B cell (primary cell): ENCODE data around the gene FUS. TPM values are rescaled to one million over a fixed set of nuclear protein-coding genes. Genes with fewer than 3 reads are reported as not detected.

Source experiments
- ATAC-seq: fragments of 200-7000 bp; cut with Tn5 transposase; one replicate; pipeline ENCODE4 v1.10.0; 2021; ENCODE audit warnings: low read depth, mild to moderate bottlenecking, moderate number of reproducible peaks, moderate library complexity
- CTCF ChIA-PET: fragments of 350-600 bp; sonication (Branson Sonifier 250); formaldehyde crosslinking; loops from one replicate; lab custom pipeline; 2021; ENCODE audit warnings: antibody characterized with exemption, inconsistent platforms; lab: Charles Lee
- POLR2A ChIA-PET: fragments of 350-600 bp; sonication (Branson Sonifier 250); formaldehyde crosslinking; loops from one replicate; lab custom pipeline; 2021; ENCODE audit warnings: antibody characterized with exemption; lab: Charles Lee
- DNase-seq: peaks from one replicate; pipeline ENCODE4 v3.0.0; 2013
- H2AFZ ChIP-seq: 2 replicates; pipeline ENCODE4 v1.6.1; 2012; ENCODE audit warnings: mild to moderate bottlenecking, low read depth, low read length; ENCODE audit not compliant: insufficient read depth, poor library complexity, severe bottlenecking
- H3K27ac ChIP-seq, 2 donors: 1 replicate in 1 of 2; 2 replicates in 1 of 2; pipeline ENCODE4 v1.5.1; 2012 to 2013; ENCODE audit warnings: low read length in 2 of 2, mild to moderate bottlenecking in 2 of 2, moderate library complexity in 1 of 2
- H3K27me3 ChIP-seq, 4 experiments: fragments of 200-600 bp in 1 of 4; sonication (generic) in 1 of 4; replicated peaks in 1 of 4; 1 replicate in 2 of 4; 2 replicates in 2 of 4; pipeline versions ENCODE4 v1.6.1 to v1.7.0; 2013 to 2016; ENCODE audit warnings: low read length in 3 of 4, mild to moderate bottlenecking in 2 of 4, mixed read lengths in 1 of 4, moderate library complexity in 1 of 4; ENCODE audit not compliant: insufficient read depth in 4 of 4, control insufficient read depth in 3 of 4; ENCODE audit errors: control extremely low read depth in 1 of 4
- H3K36me3 ChIP-seq, 2 experiments: replicated peaks in 1 of 2; 1 replicate in 1 of 2; 2 replicates in 1 of 2; pipeline versions ENCODE4 v1.6.1 to v1.7.1; 2013; ENCODE audit warnings: low read length in 1 of 2; ENCODE audit not compliant: insufficient read depth in 2 of 2, control insufficient read depth in 1 of 2; ENCODE audit errors: control extremely low read depth in 1 of 2, extremely low read depth in 1 of 2
- H3K4me1 ChIP-seq, 2 donors: fragments of 200-600 bp in 1 of 2; sonication (generic) in 1 of 2; 1 replicate in 1 of 2; 2 replicates in 1 of 2; pipeline versions ENCODE4 v1.5.1 to v1.6.1; 2013 to 2017; ENCODE audit warnings: low read length in 2 of 2; ENCODE audit not compliant: control insufficient read depth in 2 of 2, insufficient read depth in 2 of 2
- H3K4me2 ChIP-seq: replicated peaks from 2 replicates; pipeline ENCODE3; 2012; ENCODE audit warnings: mild to moderate bottlenecking, low read depth, low read length; ENCODE audit not compliant: poor library complexity, severe bottlenecking
- H3K4me3 ChIP-seq, 5 experiments: fragments of 200-600 bp in 1 of 5; sonication (generic) in 1 of 5; 1 replicate in 3 of 5; 2 replicates in 2 of 5; pipeline versions ENCODE4 v1.5.1 to v1.7.0; 2011 to 2016; ENCODE audit warnings: low read length in 4 of 5, mild to moderate bottlenecking in 4 of 5, low read depth in 2 of 5, control low read depth in 1 of 5, moderate library complexity in 1 of 5; ENCODE audit not compliant: insufficient read depth in 1 of 5; ENCODE audit errors: control extremely low read depth in 1 of 5, extremely low read depth in 1 of 5
- H3K79me2 ChIP-seq: fragments of 200-600 bp; sonication (generic); one replicate; pipeline ENCODE4 v1.6.0; 2016; ENCODE audit warnings: low read length; ENCODE audit not compliant: control insufficient read depth, insufficient read depth
- H3K9ac ChIP-seq: fragments of 200-600 bp; sonication (generic); 2 replicates; pipeline ENCODE4 v1.6.1; 2017; ENCODE audit warnings: mild to moderate bottlenecking, low read length, moderate library complexity
- H3K9me3 ChIP-seq, 3 donors: one replicate each; pipeline versions ENCODE4 v1.6.1 to v1.7.1; 2013; ENCODE audit warnings: low read length in 2 of 3; ENCODE audit not compliant: control insufficient read depth in 2 of 3, insufficient read depth in 1 of 3; ENCODE audit errors: control extremely low read depth in 1 of 3
- H4K20me1 ChIP-seq: 2 replicates; pipeline ENCODE4 v1.6.0; 2012; ENCODE audit warnings: mild to moderate bottlenecking, low read length; ENCODE audit not compliant: insufficient read depth, control insufficient read depth, poor library complexity, severe bottlenecking
- H3K27ac Mint-ChIP-seq: one replicate; pipeline ENCODE4 v1.8.0; 2021; ENCODE audit warnings: mixed read lengths
- H3K27me3 Mint-ChIP-seq: one replicate; pipeline ENCODE4 v1.8.0; 2021; ENCODE audit warnings: mixed read lengths
- H3K4me1 Mint-ChIP-seq: one replicate; pipeline ENCODE4 v1.8.0; 2021; ENCODE audit warnings: mixed read lengths
- H3K4me3 Mint-ChIP-seq: one replicate; pipeline ENCODE4 v1.8.0; 2021; ENCODE audit warnings: mixed read lengths
- H3K9me3 Mint-ChIP-seq: one replicate; pipeline ENCODE4 v1.8.0; 2022; ENCODE audit warnings: mixed read lengths; ENCODE audit not compliant: insufficient read depth
- EZH2 ChIP-seq: IDR thresholded peaks from 2 replicates; pipeline ENCODE4 v1.6.1; 2012; ENCODE audit warnings: borderline replicate concordance, low read depth, mild to moderate bottlenecking, moderate library complexity, low read length; ENCODE audit not compliant: insufficient read depth, poor library complexity, severe bottlenecking
- WGBS: methylation state at CpG from one replicate; pipeline ENCODE4 v1.1.5; 2013; ENCODE audit warnings: missing lambda C conversion rate; ENCODE audit not compliant: insufficient coverage; 5-methylcytosine and 5-hydroxymethylcytosine counted together
- intact Hi-C: fragments of 100-400 bp; cut with micrococcal nuclease; formaldehyde crosslinking; loops from one replicate; pipeline ENCODE4 v1.10.0; 2022
- polyA plus RNA-seq: library from polyadenylated mRNA; depleted of rRNA; stranded (reverse); fragments of >200 nt; gene quantifications from 2 replicates; pipeline ENCODE4 v1.2.3, GENCODE V29; 2012
- total RNA-seq, 2 donors: library from RNA; stranded (reverse); fragments of 120-200 nt in 1 of 2; gene quantifications; 1 replicate in 1 of 2; 2 replicates in 1 of 2; pipeline versions ENCODE4 v1.2.3 to v1.2.4, GENCODE V29; 2013 to 2022
- TF ChIP-seq, protein P1 (sequence below): fragments of 200-600 bp; IDR thresholded peaks from one replicate; pipeline ENCODE4 v1.8.0; 2022; ENCODE audit warnings: antibody characterized with exemption, mild to moderate bottlenecking

The FUS gene
- total and polyA plus RNA-seq, 2 donors (not counting 1 experiment from before 2014, with no cell fraction given), result 181 to 597 TPM

DNA sequence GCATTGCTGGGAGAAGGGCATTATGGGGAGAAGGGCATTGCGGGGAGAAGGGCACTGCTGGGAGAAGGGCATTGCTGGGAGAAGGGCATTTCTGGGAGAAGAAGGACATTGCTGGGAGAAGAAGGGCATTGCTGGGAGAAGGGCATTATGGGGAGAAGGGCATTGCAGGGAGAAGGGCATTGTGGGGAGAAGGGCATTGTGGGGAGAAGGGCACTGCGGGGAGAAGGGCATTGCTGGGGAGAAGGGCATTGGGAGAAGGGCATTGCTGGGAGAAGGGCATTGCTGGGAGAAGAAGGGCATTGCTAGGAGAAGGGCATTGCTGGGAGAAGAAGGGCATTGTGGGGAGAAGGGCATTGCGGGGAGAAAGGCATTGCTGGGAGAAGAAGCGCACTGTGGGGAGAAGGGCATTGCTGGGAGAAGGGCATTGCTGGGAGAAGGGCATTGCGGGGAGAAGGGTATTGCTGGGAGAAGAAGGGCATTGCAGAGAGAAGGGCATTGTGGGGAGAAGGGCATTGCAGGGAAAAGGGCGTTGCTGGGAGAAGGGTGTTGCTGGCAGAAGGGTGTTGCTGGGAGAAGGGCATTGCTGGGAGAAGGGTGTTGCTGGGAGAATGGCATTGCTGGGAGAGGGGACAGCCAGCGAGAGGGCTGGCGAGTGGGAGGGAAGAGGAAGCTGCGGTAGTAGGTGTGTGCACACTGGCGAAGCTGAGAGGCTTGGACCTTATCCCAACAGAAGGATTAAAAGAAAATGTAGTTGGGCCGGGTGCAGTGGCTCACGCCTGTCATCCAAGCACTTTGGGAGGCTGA is 41.6 kb downstream of the FUS start:
- H3K27ac Mint-ChIP-seq, result no peak overlapping the region
- H4K20me1 ChIP-seq, result peaks cover 5% of the 10 kb centered on the region
- H3K79me2 ChIP-seq, result no peaks in the 10 kb centered on the region
- no peak overlapping the region for H3K4me3 ChIP-seq
- ChIA-PET POLR2A (no interaction called here), CTCF (interaction anchor here (0.5 to 0.6 kb wide), 2 partner anchors 36 to 334 kb away, joined by 3 to 4 read pairs; no protein-coding TSS in a partner anchor)
- TF ChIP-seq, protein P1, sequence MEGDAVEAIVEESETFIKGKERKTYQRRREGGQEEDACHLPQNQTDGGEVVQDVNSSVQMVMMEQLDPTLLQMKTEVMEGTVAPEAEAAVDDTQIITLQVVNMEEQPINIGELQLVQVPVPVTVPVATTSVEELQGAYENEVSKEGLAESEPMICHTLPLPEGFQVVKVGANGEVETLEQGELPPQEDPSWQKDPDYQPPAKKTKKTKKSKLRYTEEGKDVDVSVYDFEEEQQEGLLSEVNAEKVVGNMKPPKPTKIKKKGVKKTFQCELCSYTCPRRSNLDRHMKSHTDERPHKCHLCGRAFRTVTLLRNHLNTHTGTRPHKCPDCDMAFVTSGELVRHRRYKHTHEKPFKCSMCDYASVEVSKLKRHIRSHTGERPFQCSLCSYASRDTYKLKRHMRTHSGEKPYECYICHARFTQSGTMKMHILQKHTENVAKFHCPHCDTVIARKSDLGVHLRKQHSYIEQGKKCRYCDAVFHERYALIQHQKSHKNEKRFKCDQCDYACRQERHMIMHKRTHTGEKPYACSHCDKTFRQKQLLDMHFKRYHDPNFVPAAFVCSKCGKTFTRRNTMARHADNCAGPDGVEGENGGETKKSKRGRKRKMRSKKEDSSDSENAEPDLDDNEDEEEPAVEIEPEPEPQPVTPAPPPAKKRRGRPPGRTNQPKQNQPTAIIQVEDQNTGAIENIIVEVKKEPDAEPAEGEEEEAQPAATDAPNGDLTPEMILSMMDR, result no peak
- no peak for TF ChIP-seq EZH2
- H3K27me3 Mint-ChIP-seq, result peaks cover 35% of the 10 kb centered on the region
- H3K27ac ChIP-seq, result no peak overlapping the region
- H3K4me2 ChIP-seq, result no peak overlapping the region
- H3K4me3 Mint-ChIP-seq, result no peak overlapping the region
- no peaks in the 10 kb centered on the region for H3K9me3 Mint-ChIP-seq
- H3K4me1 ChIP-seq, result peaks cover 15 to 16% of the 10 kb centered on the region in 2 donors
- no peak for DNase-seq
- no peaks in the 10 kb centered on the region for H3K9me3 ChIP-seq
- intact Hi-C loops, result no loop called here
- peaks cover 0 to 43% (median 21%) of the 10 kb centered on the region in 4 experiments for H3K27me3 ChIP-seq
- 79% methylated on average over 9 of the region's 12 CpGs for WGBS
- no peak for ATAC-seq
- no peak overlapping the region for H3K9ac ChIP-seq
- no peaks in the 10 kb centered on the region for H3K36me3 ChIP-seq
- peaks cover 12% of the 10 kb centered on the region for H3K4me1 Mint-ChIP-seq
- no peak overlapping the region for H2AFZ ChIP-seq

DNA sequence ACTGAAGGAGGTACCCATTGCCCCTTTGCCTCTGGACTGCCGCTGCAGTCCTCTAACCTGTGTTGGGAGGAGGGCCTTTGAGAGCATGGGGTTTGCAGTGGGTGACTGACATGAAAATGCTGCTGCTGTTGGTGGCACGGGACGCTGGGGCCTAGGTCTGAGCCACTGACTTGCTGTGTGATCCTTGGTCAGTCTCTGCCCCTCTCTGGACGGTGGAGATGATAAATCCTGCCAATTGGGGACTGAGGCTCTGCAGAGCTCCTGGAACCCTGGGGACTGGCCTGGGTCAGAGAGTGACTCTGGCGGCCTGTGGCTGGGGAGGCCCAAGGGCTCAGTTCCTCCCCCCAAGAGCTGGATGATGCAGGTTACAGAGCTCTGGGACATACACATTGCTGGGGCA is 43.1 kb downstream of the FUS start:
- Histone ChIP-seq H3K9ac (no peak overlapping the region), H3K9me3 (no peaks in the 10 kb centered on the region), H2AFZ (no peak overlapping the region), H3K27me3 (peaks cover 0 to 29% (median 10%) of the 10 kb centered on the region in 4 experiments), H3K36me3 (no peaks in the 10 kb centered on the region), H3K27ac (no peak overlapping the region), H3K4me1 (peaks cover under 1% of the 10 kb centered on the region in 2 donors), H4K20me1 (no peaks in the 10 kb centered on the region), H3K79me2 (no peaks in the 10 kb centered on the region), H3K4me2 (no peak overlapping the region), H3K4me3 (no peak overlapping the region)
- DNase-seq (no peak), ATAC-seq (no peak)
- Mint-ChIP-seq H3K9me3 (no peaks in the 10 kb centered on the region), H3K27ac (no peak overlapping the region), H3K4me3 (no peak overlapping the region), H3K27me3 (peaks cover 24% of the 10 kb centered on the region), H3K4me1 (peaks cover under 1% of the 10 kb centered on the region)
- WGBS, result 98% methylated on average over 5 of the region's 5 CpGs
- CTCF ChIA-PET, result no interaction called here
- intact Hi-C loops, result no loop called here
- POLR2A ChIA-PET, result interaction anchor here (0.6 kb wide), 1 partner anchor 586 kb away, joined by 6 read pairs; no protein-coding TSS in a partner anchor
- no peak for TF ChIP-seq EZH2
- TF ChIP-seq, protein P1, result no peak
